PC-3 (cell line): Measurements from ENCODE around the gene ACADSB. TPM values are rescaled to one million over a fixed set of nuclear protein-coding genes. Genes with fewer than 3 reads are reported as not detected.

ENCODE experiments used
- ATAC-seq: fragments of 200-7000 bp; cut with Tn5 transposase; 2 replicates; pipeline ENCODE4 v1.9.1; 2020; ENCODE audit warnings: mild to moderate bottlenecking, moderate library complexity
- BruUV-seq: library from RNA; stranded (reverse); fragments of 400-500 nt; replicated peaks from 2 replicates; lab custom pipeline; 2021; lab: Mats Ljungman, UMichigan
- CTCF ChIA-PET: fragments of 300-600 bp; sonication (Branson Sonifier 250); formaldehyde crosslinking; loops from one replicate; lab custom pipeline; 2022; ENCODE audit warnings: antibody characterized with exemption; lab: Charles Lee
- POLR2A ChIA-PET: fragments of 300-600 bp; sonication (Branson Sonifier 250); formaldehyde crosslinking; loops from one replicate; lab custom pipeline; 2022; ENCODE audit warnings: antibody characterized with exemption; ENCODE audit not compliant: unreplicated experiment; lab: Charles Lee
- DNase-seq: peaks from one replicate; pipeline ENCODE4 v3.0.0-alpha.2; 2015
- H2AFZ ChIP-seq: fragments of 300-600 bp; sonication (generic); 2 replicates; pipeline ENCODE4 v1.6.0; 2016; ENCODE audit warnings: antibody characterized with exemption, low read length
- H3F3A ChIP-seq: fragments of 300-600 bp; sonication (generic); one replicate; pipeline ENCODE4 v1.6.0; 2017; ENCODE audit warnings: antibody characterized with exemption, low read length, control low read depth, mild to moderate bottlenecking; ENCODE audit not compliant: unreplicated experiment
- H3K27ac ChIP-seq: fragments of 300-600 bp; sonication (generic); 2 replicates; pipeline ENCODE4 v1.5.1; 2016; ENCODE audit warnings: mild to moderate bottlenecking, low read length
- H3K27me3 ChIP-seq: fragments of 300-600 bp; sonication (generic); 2 replicates; pipeline ENCODE4 v1.6.1; 2016; ENCODE audit warnings: low read length, mixed read lengths
- H3K36me3 ChIP-seq: fragments of 300-600 bp; sonication (generic); 2 replicates; pipeline ENCODE4 v1.6.1; 2016; ENCODE audit warnings: low read depth, mixed run types, low read length, mixed read lengths
- H3K4me1 ChIP-seq: fragments of 300-600 bp; sonication (generic); 2 replicates; pipeline ENCODE4 v1.5.1; 2016; ENCODE audit warnings: low read length; ENCODE audit not compliant: insufficient read depth
- H3K4me2 ChIP-seq: fragments of 300-600 bp; sonication (generic); 2 replicates; pipeline ENCODE4 v1.6.0; 2016; ENCODE audit warnings: low read length
- H3K4me3 ChIP-seq: fragments of 300-600 bp; sonication (generic); 2 replicates; pipeline ENCODE4 v1.5.1; 2016; ENCODE audit warnings: mild to moderate bottlenecking, low read length, mixed read lengths
- H3K79me2 ChIP-seq: fragments of 300-600 bp; sonication (generic); 2 replicates; pipeline ENCODE4 v1.6.1; 2017; ENCODE audit warnings: low read length, mixed read lengths
- H3K9ac ChIP-seq: fragments of 300-600 bp; sonication (generic); 2 replicates; pipeline ENCODE4 v1.6.0; 2016; ENCODE audit warnings: mild to moderate bottlenecking, low read length
- H3K9me2 ChIP-seq: fragments of 300-600 bp; sonication (generic); replicated peaks from 2 replicates; pipeline ENCODE4 v1.6.1; 2016; ENCODE audit warnings: mixed run types, low read length, mixed read lengths
- H3K9me3 ChIP-seq: fragments of 300-600 bp; sonication (generic); 2 replicates; pipeline ENCODE4 v1.6.1; 2016; ENCODE audit warnings: low read length, mixed read lengths
- H4K20me1 ChIP-seq: fragments of 300-600 bp; sonication (generic); 2 replicates; pipeline ENCODE4 v1.6.1; 2016; ENCODE audit warnings: low read length, mixed read lengths
- CTCF ChIP-seq: fragments of 300-600 bp; sonication (generic); conservative IDR thresholded peaks from 2 replicates; pipeline ENCODE4 v1.5.1; 2017; ENCODE audit warnings: antibody characterized with exemption, low read depth, mild to moderate bottlenecking, low read length
- EZH2 ChIP-seq: fragments of 300-600 bp; sonication (generic); IDR thresholded peaks from one replicate; pipeline ENCODE4 v1.6.1; 2017; ENCODE audit warnings: antibody characterized with exemption, mild to moderate bottlenecking, low read length; ENCODE audit not compliant: unreplicated experiment
- EZH2phosphoT487 ChIP-seq: fragments of 300-600 bp; sonication (generic); IDR thresholded peaks from 2 replicates; pipeline ENCODE4 v1.6.1; 2018; ENCODE audit warnings: mild to moderate bottlenecking, antibody characterized with exemption, low read length, borderline replicate concordance
- intact Hi-C: fragments of 100-400 bp; cut with micrococcal nuclease; formaldehyde crosslinking; loops from 2 replicates; pipeline ENCODE4 v1.9.0; 2023
- total RNA-seq: library from RNA; depleted of rRNA; stranded (reverse); fragments of >200 nt; gene quantifications from 2 replicates; pipeline ENCODE4 v1.2.3, GENCODE V29; 2014

Gene ACADSB
- total RNA-seq, 1 experiment from 2014 or later = 3.2 TPM

- Histone ChIP-seq H3K9ac (no peak overlapping the region), H3F3A (no peaks in the 10 kb centered on the region), H2AFZ (no peak overlapping the region), H3K4me2 (no peak overlapping the region), H3K27me3 (peaks cover 13% of the 10 kb centered on the region), H3K9me2 (no peaks in the 10 kb centered on the region), H4K20me1 (no peaks in the 10 kb centered on the region), H3K36me3 (no peaks in the 10 kb centered on the region), H3K9me3 (no peaks in the 10 kb centered on the region), H3K79me2 (no peaks in the 10 kb centered on the region), H3K27ac (no peak overlapping the region), H3K4me1 (peaks cover 7% of the 10 kb centered on the region; the same call in 1 of the 2 replicates), H3K4me3 (no peak overlapping the region)
- DNase-seq = no peak
- intact Hi-C loops = no loop called here
- POLR2A ChIA-PET = no interaction called here
- TF ChIP-seq CTCF (no peak), EZH2 (no peak), EZH2phosphoT487 (no peak)
- CTCF ChIA-PET = no interaction called here
- no peak for ATAC-seq
- BruUV-seq = no TSS peak
These were observed 88.2 kb downstream of the ACADSB start for GRCh38 chr10:123097039-123097438.

GRCh38 chr10:123100030-123100762 lies 91.4 kb downstream of the ACADSB start:
- Histone ChIP-seq H3K27ac (no peak overlapping the region), H3K27me3 (no peaks in the 10 kb centered on the region; the same call in 1 of the 2 replicates), H3K4me3 (no peak overlapping the region), H3K79me2 (no peaks in the 10 kb centered on the region), H3F3A (no peaks in the 10 kb centered on the region), H4K20me1 (no peaks in the 10 kb centered on the region), H3K9me2 (no peaks in the 10 kb centered on the region), H3K4me1 (peaks cover 11% of the 10 kb centered on the region), H3K4me2 (no peak overlapping the region), H2AFZ (no peak overlapping the region), H3K9ac (no peak overlapping the region), H3K36me3 (no peaks in the 10 kb centered on the region), H3K9me3 (no peaks in the 10 kb centered on the region)
- BruUV-seq = no TSS peak
- TF ChIP-seq EZH2phosphoT487 = no peak
- no peak for TF ChIP-seq EZH2
- no peak for TF ChIP-seq CTCF
- intact Hi-C loops = no loop called here
- ATAC-seq (peak; percentile 20; the same call in 1 of the 2 replicates), DNase-seq (peak; percentile 54)
- ChIA-PET CTCF (no interaction called here), POLR2A (no interaction called here)

GRCh38 chr10:123101872-123102271 lies 93.1 kb downstream of the ACADSB start:
- no peak overlapping the region for H3K4me3 ChIP-seq
- no peaks in the 10 kb centered on the region for H3K79me2 ChIP-seq
- POLR2A ChIA-PET = no interaction called here
- H3K27me3 ChIP-seq = no peaks in the 10 kb centered on the region; the same call in 1 of the 2 replicates
- H3K9me2 ChIP-seq = no peaks in the 10 kb centered on the region
- ATAC-seq = no peak
- H2AFZ ChIP-seq = no peak overlapping the region
- H3K27ac ChIP-seq = no peak overlapping the region
- no peaks in the 10 kb centered on the region for H3F3A ChIP-seq
- no peak overlapping the region for H3K9ac ChIP-seq
- no peaks in the 10 kb centered on the region for H4K20me1 ChIP-seq
- H3K4me1 ChIP-seq = peaks cover 11% of the 10 kb centered on the region
- H3K36me3 ChIP-seq = no peaks in the 10 kb centered on the region
- intact Hi-C loops = no loop called here
- CTCF ChIA-PET = no interaction called here
- H3K4me2 ChIP-seq = no peak overlapping the region
- TF ChIP-seq EZH2phosphoT487 = no peak
- TF ChIP-seq CTCF = no peak
- TF ChIP-seq EZH2 = no peak
- no peak for DNase-seq
- no TSS peak for BruUV-seq
- no peaks in the 10 kb centered on the region for H3K9me3 ChIP-seq
